Hepatocyte (in vitro differentiated cells): ENCODE measurements around the gene GNG11.

ENCODE experiments used
- EZH2 ChIP-seq: fragments of 200-600 bp; sonication (generic); IDR thresholded peaks from 2 replicates; pipeline ENCODE4 v1.6.1; 2016; ENCODE audit warnings: antibody characterized with exemption, mild to moderate bottlenecking, borderline replicate concordance
- TF ChIP-seq, protein P1 (sequence below): fragments of 200-600 bp; sonication (generic); IDR thresholded peaks from 2 replicates; pipeline ENCODE4 v1.5.1; 2016; ENCODE audit warnings: antibody characterized with exemption, mild to moderate bottlenecking; ENCODE audit not compliant: poor library complexity

DNA sequence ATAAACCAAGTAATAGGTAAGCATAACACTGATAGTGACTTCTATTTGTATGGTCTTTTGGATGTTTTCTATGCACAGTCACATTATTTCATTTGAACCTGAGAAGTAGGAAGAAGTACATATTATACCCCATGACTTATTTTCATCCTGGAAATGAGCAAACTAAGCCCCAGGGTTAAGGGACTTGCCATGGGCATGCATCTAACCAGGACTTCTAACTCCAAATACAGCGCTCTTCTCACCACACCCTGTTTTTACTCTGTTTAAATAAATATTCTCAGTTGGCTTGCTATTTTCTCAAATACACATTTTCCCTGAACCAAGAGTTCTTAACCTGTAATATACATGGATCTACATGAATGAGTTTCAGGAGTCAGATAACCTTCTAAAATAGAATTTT, 16.3 kb downstream of the GNG11 start:
- TF ChIP-seq, protein P1, sequence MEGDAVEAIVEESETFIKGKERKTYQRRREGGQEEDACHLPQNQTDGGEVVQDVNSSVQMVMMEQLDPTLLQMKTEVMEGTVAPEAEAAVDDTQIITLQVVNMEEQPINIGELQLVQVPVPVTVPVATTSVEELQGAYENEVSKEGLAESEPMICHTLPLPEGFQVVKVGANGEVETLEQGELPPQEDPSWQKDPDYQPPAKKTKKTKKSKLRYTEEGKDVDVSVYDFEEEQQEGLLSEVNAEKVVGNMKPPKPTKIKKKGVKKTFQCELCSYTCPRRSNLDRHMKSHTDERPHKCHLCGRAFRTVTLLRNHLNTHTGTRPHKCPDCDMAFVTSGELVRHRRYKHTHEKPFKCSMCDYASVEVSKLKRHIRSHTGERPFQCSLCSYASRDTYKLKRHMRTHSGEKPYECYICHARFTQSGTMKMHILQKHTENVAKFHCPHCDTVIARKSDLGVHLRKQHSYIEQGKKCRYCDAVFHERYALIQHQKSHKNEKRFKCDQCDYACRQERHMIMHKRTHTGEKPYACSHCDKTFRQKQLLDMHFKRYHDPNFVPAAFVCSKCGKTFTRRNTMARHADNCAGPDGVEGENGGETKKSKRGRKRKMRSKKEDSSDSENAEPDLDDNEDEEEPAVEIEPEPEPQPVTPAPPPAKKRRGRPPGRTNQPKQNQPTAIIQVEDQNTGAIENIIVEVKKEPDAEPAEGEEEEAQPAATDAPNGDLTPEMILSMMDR = no peak
- no peak for TF ChIP-seq EZH2
